ENCODE results near the gene S100A2. TPM values are rescaled to one million over a fixed set of nuclear protein-coding genes. Genes with fewer than 3 reads are reported as not detected.

Gene S100A2
- total RNA-seq: 5.0 TPM
- long read RNA-seq, partial matches to known transcripts: 0 of 2 reads
- long read RNA-seq, other reads (novel, unspliced or antisense): 0 of 2 reads

GRCh38 chr1:153565529-153566374, at the start of gene S100A2:
Gene S100A2, minus strand, starts transcription at chr1:153565844. Its CDS starts 1,967 bp downstream, at chr1:153563877.
- DNase-seq (ENCODE audit: low spot score): no peak
- intact Hi-C loops (cut with DNase I): loop anchor here (1.0 to 5.0 kb wide), 2 partner anchors 58 to 213 kb away; no protein-coding TSS in a partner anchor

- DNase-seq (ENCODE audit: low spot score): no peak
- intact Hi-C loops (cut with DNase I): loop anchor here (5.0 kb wide), 2 partner anchors 83 to 103 kb away; no protein-coding TSS in a partner anchor
Measured at GRCh38 chr1:153615406-153615805, 49.8 kb upstream of the S100A2 start.

GRCh38 chr1:153614906-153615305, 49.3 kb upstream of the S100A2 start:
- intact Hi-C loops (cut with DNase I): loop anchor here (5.0 kb wide), 2 partner anchors 83 to 103 kb away; no protein-coding TSS in a partner anchor

GRCh38 chr1:153614189-153614900, 48.7 kb upstream of the S100A2 start:
- intact Hi-C loops (cut with DNase I): no loop called here
- DNase-seq (ENCODE audit: low spot score): no peak

More at GRCh38 chr1:153614906-153615305, 49.3 kb upstream of the S100A2 start:
- DNase-seq (ENCODE audit: low spot score): no peak

GRCh38 chr1:153613406-153613805, 47.8 kb upstream of the S100A2 start:
- no peak for DNase-seq (ENCODE audit: low spot score)
- intact Hi-C loops (cut with DNase I): no loop called here

GRCh38 chr1:153612755-153613331, 47.2 kb upstream of the S100A2 start, which contains the start of gene S100A16:
Gene S100A16, minus strand, starts transcription at chr1:153613137. Its CDS starts 4,986 bp downstream, at chr1:153608151.
- DNase-seq (ENCODE audit: low spot score): peak; percentile 87
- intact Hi-C loops (cut with DNase I): no loop called here

- no peak for DNase-seq (ENCODE audit: low spot score)
- intact Hi-C loops (cut with DNase I): no loop called here
Measured at GRCh38 chr1:153612111-153612754, 46.6 kb upstream of the S100A2 start.

GRCh38 chr1:153611356-153611755, 45.7 kb upstream of the S100A2 start:
- DNase-seq (ENCODE audit: low spot score): no peak
- intact Hi-C loops (cut with DNase I): no loop called here

GRCh38 chr1:153610811-153611301, 45.2 kb upstream of the S100A2 start:
- intact Hi-C loops (cut with DNase I): no loop called here
- DNase-seq (ENCODE audit: low spot score): no peak

GRCh38 chr1:153610334-153610733, 44.7 kb upstream of the S100A2 start:
- intact Hi-C loops (cut with DNase I): no loop called here
- no peak for DNase-seq (ENCODE audit: low spot score)

GRCh38 chr1:153609585-153609907, 43.9 kb upstream of the S100A2 start:
- DNase-seq (ENCODE audit: low spot score): no peak
- intact Hi-C loops (cut with DNase I): no loop called here

GRCh38 chr1:153608742-153609584, 43.3 kb upstream of the S100A2 start:
- peak; percentile 86 for DNase-seq (ENCODE audit: low spot score)
- intact Hi-C loops (cut with DNase I): no loop called here

GRCh38 chr1:153608089-153608682, 42.5 kb upstream of the S100A2 start:
- intact Hi-C loops (cut with DNase I): no loop called here
- no peak for DNase-seq (ENCODE audit: low spot score)

- intact Hi-C loops (cut with DNase I): no loop called here
- no peak for DNase-seq (ENCODE audit: low spot score)
Measured at GRCh38 chr1:153607381-153607780, 41.7 kb upstream of the S100A2 start.

- intact Hi-C loops (cut with DNase I): no loop called here
- no peak for DNase-seq (ENCODE audit: low spot score)
Measured at GRCh38 chr1:153606194-153606593, 40.5 kb upstream of the S100A2 start.

GRCh38 chr1:153602749-153603148, 37.1 kb upstream of the S100A2 start:
- intact Hi-C loops (cut with DNase I): no loop called here
- no peak for DNase-seq (ENCODE audit: low spot score)

- DNase-seq (ENCODE audit: low spot score): no peak
- intact Hi-C loops (cut with DNase I): no loop called here
Measured at GRCh38 chr1:153599847-153600246, 34.2 kb upstream of the S100A2 start.
